K562 (cell line): ENCODE results near the gene SETD1B. TPM values are rescaled to one million over a fixed set of nuclear protein-coding genes. Genes with fewer than 3 reads are reported as not detected.

ENCODE experiments used
- CBFA2T2 ChIP-seq: fragments of 450-650 bp; conservative IDR thresholded peaks from 2 replicates; pipeline ENCODE4 v1.6.1; 2017; ENCODE audit warnings: mild to moderate bottlenecking
- CEBPB ChIP-seq: fragments of 450-650 bp; IDR thresholded peaks from 2 replicates; pipeline ENCODE4 v1.6.1; 2016; ENCODE audit warnings: missing genetic modification characterization, missing compliant biosample characterization
- EP400 ChIP-seq: fragments of 450-650 bp; IDR thresholded peaks from 2 replicates; pipeline ENCODE4 v1.6.1; 2017; ENCODE audit warnings: antibody characterized with exemption, mild to moderate bottlenecking, moderate library complexity
- GTF2E2 ChIP-seq: fragments of 200-800 bp; sonication (Bioruptor generic); IDR thresholded peaks from 2 replicates; pipeline ENCODE4 v1.6.1; 2016; ENCODE audit warnings: missing genetic modification characterization, missing compliant biosample characterization
- KDM5B ChIP-seq: fragments of 200-600 bp; sonication (generic); IDR thresholded peaks from 2 replicates; pipeline ENCODE4 v1.6.1; 2012; ENCODE audit warnings: low read depth, mild to moderate bottlenecking, moderate library complexity, low read length, control low read depth, inconsistent platforms; ENCODE audit not compliant: insufficient replicate concordance
- NR4A1 ChIP-seq, 2 experiments: fragments of 250-450 bp in 1 of 2; fragments of 450-650 bp in 1 of 2; sonication (Bioruptor Pico) in 1 of 2; IDR thresholded peaks; 2 replicates each; pipeline versions ENCODE4 v1.4.0 to v1.6.1; 2016 to 2020; ENCODE audit warnings: mild to moderate bottlenecking in 2 of 2, missing compliant biosample characterization in 1 of 2, missing genetic modification characterization in 1 of 2, moderate library complexity in 1 of 2
- RBM39 ChIP-seq: fragments of 200-400 bp; formaldehyde crosslinking; optimal IDR thresholded peaks from 2 replicates; pipeline ENCODE3; 2018; ENCODE audit warnings: low read depth, low read length
- SIRT6 ChIP-seq: IDR thresholded peaks from one replicate; pipeline ENCODE4 v1.6.1; 2012; ENCODE audit warnings: low read depth, mild to moderate bottlenecking, control low read depth, inconsistent platforms, low read length, moderate library complexity
- SNRNP70 ChIP-seq: fragments of 200-400 bp; formaldehyde crosslinking; optimal IDR thresholded peaks from 2 replicates; pipeline ENCODE3; 2017; ENCODE audit warnings: low read depth, low read length
- ZNF134 ChIP-seq: fragments of 250-450 bp; sonication (Bioruptor Pico); conservative IDR thresholded peaks from 2 replicates; pipeline ENCODE4 v1.4.0; 2020
- polyA plus RNA-seq, 8 experiments: library from polyadenylated mRNA; depleted of rRNA in 4 of 8; stranded (reverse) in 5 of 8; unstranded in 3 of 8; fragments of >200 nt; fragmentation: Nextera tagmentation in 2 of 8; fragmentation: Illumina TruSeq in 1 of 8; extraction: Ambion mirVana in 2 of 8; extraction: Trizol in 1 of 8; gene quantifications; 2 replicates each; pipeline versions ENCODE4 v1.2.1 to v1.2.3, GENCODE V29; 2011 to 2014; ENCODE audit warnings: inconsistent platforms in 1 of 8, missing spikeins in 1 of 8
- total RNA-seq, 7 experiments: library from RNA; depleted of rRNA in 6 of 7; stranded (reverse); fragments of >200 nt in 6 of 7; fragmentation: Illumina TruSeq in 2 of 7; extraction: Trizol in 2 of 7; gene quantifications; 2 replicates each; pipeline versions ENCODE4 v1.2.1 to v1.2.3, GENCODE V29; 2011 to 2021; ENCODE audit warnings: low replicate concordance in 1 of 7
- TF ChIP-seq, protein P1 (sequence below), 2 experiments: fragments of 450-650 bp; formaldehyde crosslinking in 1 of 2; IDR thresholded peaks; 2 replicates each; pipeline versions ENCODE4 v1.4.0 to v1.6.1; 2014 to 2020; ENCODE audit warnings: mild to moderate bottlenecking in 2 of 2, borderline replicate concordance in 1 of 2, low read depth in 1 of 2
- TF ChIP-seq, protein P2 (sequence below): IDR thresholded peaks from 2 replicates; pipeline ENCODE4 v1.6.1; 2011; ENCODE audit not compliant: insufficient read length; ENCODE audit errors: extremely low read depth

The SETD1B gene
- total and polyA plus RNA-seq, 9 of the 15 experiments (the other 6 are each of a cell fraction or from before 2014, with no cell fraction given) = 0.48 to 26.6 (median 2.3) TPM

DNA sequence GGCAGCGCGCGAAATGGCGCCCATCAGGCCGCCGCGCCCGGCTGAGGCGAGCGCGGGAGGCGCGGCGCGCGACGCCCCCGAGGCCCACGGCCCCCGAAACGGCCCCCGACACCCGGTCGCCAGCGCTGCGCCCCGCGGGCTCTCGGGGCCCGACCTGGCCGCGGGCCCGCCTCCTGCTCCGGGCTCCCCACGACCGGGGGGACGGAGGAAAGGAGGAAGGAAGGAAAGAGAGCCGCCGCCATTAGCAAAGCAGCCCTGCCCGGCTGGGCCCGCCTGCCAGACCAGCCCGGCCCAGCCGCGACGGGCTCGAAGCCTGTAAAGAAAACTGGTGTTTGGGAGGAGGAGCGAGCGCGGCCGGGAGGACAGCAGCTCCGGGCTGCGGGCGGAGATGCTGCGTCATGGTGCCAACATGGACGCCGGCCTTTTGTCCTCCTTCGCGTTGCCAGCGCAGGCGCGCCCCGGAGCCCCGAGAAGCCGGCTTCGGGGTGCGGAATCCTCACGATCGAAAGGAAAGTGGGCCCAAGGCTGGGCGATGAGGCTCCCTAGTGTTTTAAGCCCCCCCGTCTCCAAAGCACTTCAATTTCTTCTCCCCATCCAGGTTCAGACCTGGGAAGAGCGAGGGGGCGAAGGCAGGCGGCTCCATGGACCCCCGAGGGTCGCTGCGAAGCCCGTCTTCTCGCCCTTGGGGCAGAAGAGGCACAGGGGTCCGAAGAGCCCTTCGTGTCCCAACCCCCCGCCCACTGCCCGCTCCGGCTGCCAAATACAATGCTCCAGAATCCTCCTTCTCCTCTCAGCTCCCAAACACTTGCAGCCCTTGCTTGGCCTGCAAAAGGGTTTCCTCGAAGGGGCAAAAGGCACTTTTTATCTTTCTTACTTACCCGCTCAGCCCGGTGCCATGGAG lies 2.9 kb upstream of the SETD1B start (continued):
- TF ChIP-seq, protein P1, sequence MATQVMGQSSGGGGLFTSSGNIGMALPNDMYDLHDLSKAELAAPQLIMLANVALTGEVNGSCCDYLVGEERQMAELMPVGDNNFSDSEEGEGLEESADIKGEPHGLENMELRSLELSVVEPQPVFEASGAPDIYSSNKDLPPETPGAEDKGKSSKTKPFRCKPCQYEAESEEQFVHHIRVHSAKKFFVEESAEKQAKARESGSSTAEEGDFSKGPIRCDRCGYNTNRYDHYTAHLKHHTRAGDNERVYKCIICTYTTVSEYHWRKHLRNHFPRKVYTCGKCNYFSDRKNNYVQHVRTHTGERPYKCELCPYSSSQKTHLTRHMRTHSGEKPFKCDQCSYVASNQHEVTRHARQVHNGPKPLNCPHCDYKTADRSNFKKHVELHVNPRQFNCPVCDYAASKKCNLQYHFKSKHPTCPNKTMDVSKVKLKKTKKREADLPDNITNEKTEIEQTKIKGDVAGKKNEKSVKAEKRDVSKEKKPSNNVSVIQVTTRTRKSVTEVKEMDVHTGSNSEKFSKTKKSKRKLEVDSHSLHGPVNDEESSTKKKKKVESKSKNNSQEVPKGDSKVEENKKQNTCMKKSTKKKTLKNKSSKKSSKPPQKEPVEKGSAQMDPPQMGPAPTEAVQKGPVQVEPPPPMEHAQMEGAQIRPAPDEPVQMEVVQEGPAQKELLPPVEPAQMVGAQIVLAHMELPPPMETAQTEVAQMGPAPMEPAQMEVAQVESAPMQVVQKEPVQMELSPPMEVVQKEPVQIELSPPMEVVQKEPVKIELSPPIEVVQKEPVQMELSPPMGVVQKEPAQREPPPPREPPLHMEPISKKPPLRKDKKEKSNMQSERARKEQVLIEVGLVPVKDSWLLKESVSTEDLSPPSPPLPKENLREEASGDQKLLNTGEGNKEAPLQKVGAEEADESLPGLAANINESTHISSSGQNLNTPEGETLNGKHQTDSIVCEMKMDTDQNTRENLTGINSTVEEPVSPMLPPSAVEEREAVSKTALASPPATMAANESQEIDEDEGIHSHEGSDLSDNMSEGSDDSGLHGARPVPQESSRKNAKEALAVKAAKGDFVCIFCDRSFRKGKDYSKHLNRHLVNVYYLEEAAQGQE (IDR thresholded peaks at IDR 0.05; ENCODE audit: borderline replicate concordance) = peak; percentile 79
- TF ChIP-seq, protein P1 (CRISPR knock-in tag; IDR thresholded peaks at IDR 0.05; ENCODE audit: low read depth) = peak; percentile 28; the same call in 1 of the 2 replicates
- TF ChIP-seq EP400 (peak; percentile 63), SNRNP70 (no peak), CEBPB (no peak), CBFA2T2 (no peak), GTF2E2 (no peak), KDM5B (peak; percentile 49), NR4A1 (CRISPR knock-in tag; IDR thresholded peaks at IDR 0.05) (no peak), NR4A1 (tag; IDR thresholded peaks at IDR 0.05) (0 out of 2 replicates have a peak, but pooled peaks have one; percentile 69), SIRT6 (no peak), ZNF134 (0 out of 2 replicates have a peak, but pooled peaks have one; percentile 39), RBM39 (peak; percentile 68)
- TF ChIP-seq, protein P2, sequence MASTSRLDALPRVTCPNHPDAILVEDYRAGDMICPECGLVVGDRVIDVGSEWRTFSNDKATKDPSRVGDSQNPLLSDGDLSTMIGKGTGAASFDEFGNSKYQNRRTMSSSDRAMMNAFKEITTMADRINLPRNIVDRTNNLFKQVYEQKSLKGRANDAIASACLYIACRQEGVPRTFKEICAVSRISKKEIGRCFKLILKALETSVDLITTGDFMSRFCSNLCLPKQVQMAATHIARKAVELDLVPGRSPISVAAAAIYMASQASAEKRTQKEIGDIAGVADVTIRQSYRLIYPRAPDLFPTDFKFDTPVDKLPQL = no peak
